Naive thymus-derived CD4-positive, alpha-beta T cell (primary cell): ENCODE data around the gene GPAT3. TPM values are rescaled to one million over a fixed set of nuclear protein-coding genes. Genes with fewer than 3 reads are reported as not detected.
A peak's percentile ranks its signal among the peaks of the same experiment; 100 is the strongest.

Source experiments
- ATAC-seq: fragments of 150-1000 bp; cut with Tn5 transposase; 2 replicates; pipeline ENCODE4 v1.10.0; 2021; ENCODE audit warnings: mild to moderate bottlenecking, moderate library complexity
- CTCF ChIA-PET: fragments of 350-600 bp; sonication (Branson Sonifier 250); formaldehyde crosslinking; loops from one replicate; lab custom pipeline; 2021; ENCODE audit warnings: antibody characterized with exemption; lab: Charles Lee
- POLR2A ChIA-PET: fragments of 350-600 bp; sonication (Branson Sonifier 250); formaldehyde crosslinking; loops from one replicate; lab custom pipeline; 2021; ENCODE audit warnings: antibody characterized with exemption, inconsistent platforms; lab: Charles Lee
- DNase-seq, 9 donors: peaks; one replicate each; pipeline versions ENCODE4 v3.0.0 to v3.0.0-alpha.2; 2020 to 2022; ENCODE audit warnings: mixed read lengths in 1 of 9
- H3K27ac ChIP-seq: one replicate; pipeline ENCODE4 v1.7.0; 2013; ENCODE audit warnings: mild to moderate bottlenecking, low read depth, low read length, moderate library complexity
- H3K27me3 ChIP-seq, 2 donors: one replicate each; pipeline ENCODE4 v1.7.0; 2013; ENCODE audit warnings: low read length in 2 of 2, mild to moderate bottlenecking in 2 of 2, moderate library complexity in 2 of 2; ENCODE audit not compliant: control insufficient read depth in 2 of 2, insufficient read depth in 2 of 2
- H3K36me3 ChIP-seq, 3 experiments: 1 replicate in 2 of 3; 2 replicates in 1 of 3; pipeline ENCODE4 v1.7.0; 2013; ENCODE audit warnings: low read length in 3 of 3, mild to moderate bottlenecking in 3 of 3, moderate library complexity in 1 of 3; ENCODE audit not compliant: insufficient read depth in 3 of 3, control insufficient read depth in 2 of 3
- H3K4me1 ChIP-seq, 2 donors: one replicate each; pipeline ENCODE4 v1.7.0; 2013; ENCODE audit warnings: low read length in 2 of 2, mild to moderate bottlenecking in 2 of 2, moderate library complexity in 1 of 2; ENCODE audit not compliant: control insufficient read depth in 2 of 2, insufficient read depth in 2 of 2
- H3K4me3 ChIP-seq: 2 replicates; pipeline ENCODE4 v1.7.0; 2013; ENCODE audit warnings: mild to moderate bottlenecking, low read length
- H3K9me3 ChIP-seq, 3 experiments: 1 replicate in 2 of 3; 2 replicates in 1 of 3; pipeline ENCODE4 v1.7.0; 2013; ENCODE audit warnings: low read length in 3 of 3; ENCODE audit not compliant: control insufficient read depth in 2 of 3
- H3K27ac Mint-ChIP-seq, 9 donors: one replicate each; pipeline ENCODE4 v1.8.0; 2020 to 2022; ENCODE audit warnings: mixed read lengths in 9 of 9, mild to moderate bottlenecking in 8 of 9, moderate library complexity in 5 of 9, inconsistent platforms in 2 of 9
- H3K27me3 Mint-ChIP-seq, 5 donors: one replicate each; pipeline ENCODE4 v1.8.0; 2021 to 2022; ENCODE audit warnings: mixed read lengths in 5 of 5, mild to moderate bottlenecking in 1 of 5
- H3K36me3 Mint-ChIP-seq, 5 donors: one replicate each; pipeline ENCODE4 v1.8.0; 2020 to 2022; ENCODE audit warnings: mixed read lengths in 5 of 5, mild to moderate bottlenecking in 3 of 5, inconsistent platforms in 1 of 5
- H3K4me1 Mint-ChIP-seq, 7 donors: one replicate each; pipeline ENCODE4 v1.8.0; 2020 to 2022; ENCODE audit warnings: mixed read lengths in 7 of 7, mild to moderate bottlenecking in 3 of 7, inconsistent platforms in 1 of 7
- H3K4me3 Mint-ChIP-seq, 10 donors: one replicate each; pipeline ENCODE4 v1.8.0; 2020 to 2022; ENCODE audit warnings: mild to moderate bottlenecking in 10 of 10, mixed read lengths in 10 of 10, moderate library complexity in 6 of 10, inconsistent platforms in 2 of 10
- H3K9me3 Mint-ChIP-seq, 11 donors: one replicate each; pipeline ENCODE4 v1.8.0; 2020 to 2022; ENCODE audit warnings: mixed read lengths in 11 of 11, mild to moderate bottlenecking in 4 of 11, inconsistent platforms in 1 of 11, moderate library complexity in 1 of 11
- intact Hi-C, 2 donors: fragments of 100-400 bp; cut with micrococcal nuclease; formaldehyde crosslinking; loops; one replicate each; pipeline ENCODE4 v1.15.1; 2023
- polyA plus RNA-seq, 2 donors: library from polyadenylated mRNA; unstranded; fragments of 300-500 nt; fragmentation: Illumina TruSeq; gene quantifications; one replicate each; pipeline ENCODE4 v1.2.3, GENCODE V29; 2021
- total RNA-seq, 6 experiments: library from RNA in 5 of 6; stranded (reverse) in 5 of 6; gene quantifications; 1 replicate in 5 of 6; 2 replicates in 1 of 6; pipeline ENCODE4 v1.2.3 and lab custom pipeline; 2021 to 2026

The GPAT3 gene
- total and polyA plus RNA-seq, 7 experiments from 2014 or later: 1.5 to 14.6 (median 4.4) TPM

- H3K9me3 ChIP-seq: no peaks in the 10 kb centered on the region
- intact Hi-C loops: loop anchor here in 1 of 2 donors (5.0 kb wide), 1 partner anchor 39 kb away; no protein-coding TSS in a partner anchor
- Mint-ChIP-seq H3K9me3 (peaks cover 0 to 1% (median 0%) of the 10 kb centered on the region in 11 donors), H3K27ac (no peak overlapping the region), H3K36me3 (peaks cover 0 to 14% (median 0%) of the 10 kb centered on the region in 5 donors), H3K27me3 (no peaks in the 10 kb centered on the region), H3K4me1 (peaks cover 0 to 11% (median 0%) of the 10 kb centered on the region in 7 donors), H3K4me3 (no peak overlapping the region)
- peak; percentile 45 for ATAC-seq
- no peak overlapping the region for H3K27ac ChIP-seq
- no peaks in the 10 kb centered on the region for H3K36me3 ChIP-seq
- ChIA-PET CTCF (no interaction called here), POLR2A (no interaction called here)
- no peaks in the 10 kb centered on the region for H3K4me1 ChIP-seq
- H3K4me3 ChIP-seq: no peak overlapping the region
- no peaks in the 10 kb centered on the region for H3K27me3 ChIP-seq
- no peak for DNase-seq
Measured at GRCh38 chr4:83546786-83547185, 10.9 kb downstream of the GPAT3 start.

GRCh38 chr4:83548151-83548905, 12.4 kb downstream of the GPAT3 start:
- CTCF ChIA-PET: interaction anchor here (0.6 kb wide), 1 partner anchor 651 kb away, joined by 3 read pairs; no protein-coding TSS in a partner anchor
- POLR2A ChIA-PET: no interaction called here
- no peaks in the 10 kb centered on the region for H3K36me3 ChIP-seq
- Mint-ChIP-seq H3K9me3 (peaks cover 0 to 1% (median 0%) of the 10 kb centered on the region in 11 donors), H3K4me1 (peaks cover 0 to 24% (median 0%) of the 10 kb centered on the region in 7 donors), H3K4me3 (peak overlapping the region in 1 of 10 donors; percentile 20), H3K27me3 (no peaks in the 10 kb centered on the region), H3K36me3 (peaks cover 0 to 14% (median 0%) of the 10 kb centered on the region in 5 donors), H3K27ac (peak overlapping the region in 1 of 9 donors; percentile 55)
- intact Hi-C loops: loop anchor here in 1 of 2 donors (5.0 kb wide), 1 partner anchor 41 kb away; no protein-coding TSS in a partner anchor
- DNase-seq (peak in 2 of 9 donors; percentile 15 to 57), ATAC-seq (peak; percentile 79)
- no peaks in the 10 kb centered on the region for H3K9me3 ChIP-seq
- H3K4me1 ChIP-seq: no peaks in the 10 kb centered on the region
- H3K27ac ChIP-seq: no peak overlapping the region
- no peak overlapping the region for H3K4me3 ChIP-seq
- no peaks in the 10 kb centered on the region for H3K27me3 ChIP-seq

GRCh38 chr4:83552083-83552482, 16.2 kb downstream of the GPAT3 start:
- Histone ChIP-seq H3K9me3 (no peaks in the 10 kb centered on the region), H3K36me3 (no peaks in the 10 kb centered on the region), H3K27ac (no peak overlapping the region), H3K4me1 (no peaks in the 10 kb centered on the region), H3K4me3 (no peak overlapping the region), H3K27me3 (no peaks in the 10 kb centered on the region)
- no peak for ATAC-seq
- Mint-ChIP-seq H3K27me3 (no peaks in the 10 kb centered on the region), H3K36me3 (peaks cover 0 to 7% (median 0%) of the 10 kb centered on the region in 5 donors), H3K27ac (no peak overlapping the region), H3K4me3 (no peak overlapping the region), H3K4me1 (peaks cover 0 to 27% (median 0%) of the 10 kb centered on the region in 7 donors), H3K9me3 (no peaks in the 10 kb centered on the region)
- ChIA-PET POLR2A (no interaction called here), CTCF (no interaction called here)
- DNase-seq: no peak
- intact Hi-C loops: no loop called here

GRCh38 chr4:83552924-83553323, 17.0 kb downstream of the GPAT3 start:
- DNase-seq: no peak
- Mint-ChIP-seq H3K9me3 (no peaks in the 10 kb centered on the region), H3K36me3 (peaks cover 0 to under 1% (median 0%) of the 10 kb centered on the region in 5 donors), H3K27ac (no peak overlapping the region), H3K4me3 (no peak overlapping the region), H3K4me1 (peaks cover 0 to 27% (median 0%) of the 10 kb centered on the region in 7 donors), H3K27me3 (no peaks in the 10 kb centered on the region)
- no peaks in the 10 kb centered on the region for H3K4me1 ChIP-seq
- POLR2A ChIA-PET: no interaction called here
- no peaks in the 10 kb centered on the region for H3K27me3 ChIP-seq
- H3K36me3 ChIP-seq: no peaks in the 10 kb centered on the region
- no peak overlapping the region for H3K4me3 ChIP-seq
- intact Hi-C loops: no loop called here
- peak; percentile 78 for ATAC-seq
- CTCF ChIA-PET: no interaction called here
- H3K9me3 ChIP-seq: no peaks in the 10 kb centered on the region
- no peak overlapping the region for H3K27ac ChIP-seq

GRCh38 chr4:83556006-83556707, 20.2 kb downstream of the GPAT3 start:
- H3K27me3 ChIP-seq: no peaks in the 10 kb centered on the region
- ChIA-PET POLR2A (no interaction called here), CTCF (no interaction called here)
- H3K9me3 ChIP-seq: no peaks in the 10 kb centered on the region
- Mint-ChIP-seq H3K36me3 (no peaks in the 10 kb centered on the region), H3K9me3 (no peaks in the 10 kb centered on the region), H3K27ac (no peak overlapping the region), H3K4me3 (no peak overlapping the region), H3K4me1 (peaks cover 0 to 27% (median 0%) of the 10 kb centered on the region in 7 donors), H3K27me3 (no peaks in the 10 kb centered on the region)
- no peak overlapping the region for H3K4me3 ChIP-seq
- peak; percentile 33 for ATAC-seq
- H3K36me3 ChIP-seq: no peaks in the 10 kb centered on the region
- intact Hi-C loops: no loop called here
- no peak overlapping the region for H3K27ac ChIP-seq
- DNase-seq: no peak
- no peaks in the 10 kb centered on the region for H3K4me1 ChIP-seq

- intact Hi-C loops: no loop called here
- DNase-seq (no peak), ATAC-seq (no peak)
- Histone ChIP-seq H3K9me3 (no peaks in the 10 kb centered on the region), H3K36me3 (no peaks in the 10 kb centered on the region), H3K27ac (no peak overlapping the region), H3K4me1 (no peaks in the 10 kb centered on the region), H3K27me3 (no peaks in the 10 kb centered on the region), H3K4me3 (no peak overlapping the region)
- Mint-ChIP-seq H3K36me3 (no peaks in the 10 kb centered on the region), H3K4me3 (no peak overlapping the region), H3K27me3 (no peaks in the 10 kb centered on the region), H3K4me1 (peaks cover 0 to 30% (median 0%) of the 10 kb centered on the region in 7 donors), H3K27ac (no peak overlapping the region), H3K9me3 (no peaks in the 10 kb centered on the region)
- POLR2A ChIA-PET: no interaction called here
- CTCF ChIA-PET: no interaction called here
Measured at GRCh38 chr4:83556816-83557215, 20.9 kb downstream of the GPAT3 start.
